PC-9 (cell line): ENCODE data around the gene TMEM163.

Experiments
- EZH2 ChIP-seq: fragments of 200-600 bp; sonication (generic); IDR thresholded peaks from 2 replicates; pipeline ENCODE4 v1.8.0; 2017; ENCODE audit warnings: antibody characterized with exemption, low read depth
- TF ChIP-seq, protein P1 (sequence below): fragments of 200-600 bp; sonication (generic); conservative IDR thresholded peaks from 2 replicates; pipeline ENCODE4 v1.6.1; 2017; ENCODE audit warnings: mixed run types, antibody characterized with exemption, mild to moderate bottlenecking, moderate library complexity

DNA sequence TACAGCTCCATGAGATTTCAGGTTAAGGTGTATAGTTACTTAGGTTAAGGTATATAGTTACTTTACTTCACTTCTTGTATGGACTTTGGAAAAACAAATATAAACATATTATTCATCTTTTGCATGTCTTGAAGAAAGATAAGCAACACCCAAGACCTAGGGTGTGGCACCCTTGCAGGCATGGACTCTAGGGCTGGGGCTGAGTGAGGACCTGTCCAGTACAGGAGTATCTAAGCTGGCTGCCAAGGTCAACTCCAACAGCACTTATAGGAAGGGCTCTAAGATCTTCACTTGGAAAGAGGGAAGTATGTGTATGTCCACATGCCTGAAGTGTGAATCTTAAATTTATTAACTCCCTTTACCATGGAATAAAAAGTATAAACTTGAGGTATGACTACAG is 7.1 kb upstream of the TMEM163 start:
- TF ChIP-seq, protein P1, sequence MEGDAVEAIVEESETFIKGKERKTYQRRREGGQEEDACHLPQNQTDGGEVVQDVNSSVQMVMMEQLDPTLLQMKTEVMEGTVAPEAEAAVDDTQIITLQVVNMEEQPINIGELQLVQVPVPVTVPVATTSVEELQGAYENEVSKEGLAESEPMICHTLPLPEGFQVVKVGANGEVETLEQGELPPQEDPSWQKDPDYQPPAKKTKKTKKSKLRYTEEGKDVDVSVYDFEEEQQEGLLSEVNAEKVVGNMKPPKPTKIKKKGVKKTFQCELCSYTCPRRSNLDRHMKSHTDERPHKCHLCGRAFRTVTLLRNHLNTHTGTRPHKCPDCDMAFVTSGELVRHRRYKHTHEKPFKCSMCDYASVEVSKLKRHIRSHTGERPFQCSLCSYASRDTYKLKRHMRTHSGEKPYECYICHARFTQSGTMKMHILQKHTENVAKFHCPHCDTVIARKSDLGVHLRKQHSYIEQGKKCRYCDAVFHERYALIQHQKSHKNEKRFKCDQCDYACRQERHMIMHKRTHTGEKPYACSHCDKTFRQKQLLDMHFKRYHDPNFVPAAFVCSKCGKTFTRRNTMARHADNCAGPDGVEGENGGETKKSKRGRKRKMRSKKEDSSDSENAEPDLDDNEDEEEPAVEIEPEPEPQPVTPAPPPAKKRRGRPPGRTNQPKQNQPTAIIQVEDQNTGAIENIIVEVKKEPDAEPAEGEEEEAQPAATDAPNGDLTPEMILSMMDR: no peak
- TF ChIP-seq EZH2: no peak
